OCI-LY7 (cell line): Measurements from ENCODE around the gene GPR31. TPM values are rescaled to one million over a fixed set of nuclear protein-coding genes. Genes with fewer than 3 reads are reported as not detected.

Source experiments
- BruUV-seq: library from RNA; stranded (reverse); fragments of 400-500 nt; replicated peaks from 2 replicates; lab custom pipeline; 2021; lab: Mats Ljungman, UMichigan
- CTCF ChIA-PET: fragments of 300-600 bp; sonication (Branson Sonifier 250); formaldehyde crosslinking; loops from one replicate; lab custom pipeline; 2022; ENCODE audit warnings: antibody characterized with exemption; ENCODE audit not compliant: unreplicated experiment; lab: Charles Lee
- POLR2A ChIA-PET: fragments of 300-600 bp; sonication (Branson Sonifier 250); formaldehyde crosslinking; loops from one replicate; lab custom pipeline; 2022; ENCODE audit warnings: antibody characterized with exemption; lab: Charles Lee
- DNase-seq: peaks from one replicate; pipeline ENCODE4 v3.0.0-alpha.2; 2015; ENCODE audit warnings: low spot score
- H2AFZ ChIP-seq: fragments of 200-600 bp; sonication (generic), shearing (Covaris generic); 2 replicates; pipeline ENCODE4 v1.6.1; 2014; ENCODE audit warnings: mild to moderate bottlenecking, antibody characterized with exemption, low read length, moderate library complexity
- H3K27ac ChIP-seq: fragments of 200-600 bp; sonication (generic); 2 replicates; pipeline ENCODE4 v1.5.1; 2014; ENCODE audit warnings: mixed run types, low read depth, mild to moderate bottlenecking, moderate library complexity, low read length, inconsistent platforms; ENCODE audit not compliant: poor library complexity, severe bottlenecking
- H3K36me3 ChIP-seq: fragments of 200-600 bp; sonication (generic); 2 replicates; pipeline ENCODE4 v1.6.1; 2014; ENCODE audit warnings: mild to moderate bottlenecking, antibody characterized with exemption, low read length, moderate library complexity, mixed read lengths; ENCODE audit not compliant: insufficient read depth
- H3K4me1 ChIP-seq: fragments of 200-600 bp; sonication (generic); 2 replicates; pipeline ENCODE4 v1.5.1; 2014; ENCODE audit warnings: mild to moderate bottlenecking, low read length; ENCODE audit not compliant: insufficient read depth, poor library complexity, severe bottlenecking
- H3K4me2 ChIP-seq: fragments of 200-600 bp; sonication (generic); 2 replicates; pipeline ENCODE4 v1.6.1; 2014; ENCODE audit warnings: mild to moderate bottlenecking, low read length
- H3K4me3 ChIP-seq: fragments of 200-600 bp; sonication (generic); 2 replicates; pipeline ENCODE4 v1.5.1; 2014; ENCODE audit warnings: mild to moderate bottlenecking, low read depth, low read length; ENCODE audit not compliant: poor library complexity, severe bottlenecking
- H3K79me2 ChIP-seq: fragments of 200-600 bp; sonication (generic); 2 replicates; pipeline ENCODE4 v1.6.1; 2016; ENCODE audit warnings: low read depth, mild to moderate bottlenecking, low read length, moderate library complexity, mixed read lengths; ENCODE audit not compliant: insufficient read depth
- H3K9me2 ChIP-seq: fragments of 200-600 bp; sonication (generic); 2 replicates; pipeline ENCODE4 v1.6.1; 2016; ENCODE audit warnings: mild to moderate bottlenecking, low read length, mixed read lengths; ENCODE audit not compliant: insufficient read depth
- H3K9me3 ChIP-seq: fragments of 200-600 bp; sonication (generic); 2 replicates; pipeline ENCODE4 v1.6.1; 2014; ENCODE audit warnings: mild to moderate bottlenecking, mixed run types, low read length, mixed read lengths
- H4K20me1 ChIP-seq: fragments of 200-600 bp; sonication (generic); 2 replicates; pipeline ENCODE4 v1.6.1; 2014; ENCODE audit warnings: mild to moderate bottlenecking, antibody characterized with exemption, low read length, moderate library complexity, mixed read lengths; ENCODE audit not compliant: insufficient read depth
- CTCF ChIP-seq: fragments of 200-600 bp; sonication (generic); conservative IDR thresholded peaks from 2 replicates; pipeline ENCODE4 v1.5.1; 2014; ENCODE audit warnings: mild to moderate bottlenecking, antibody characterized with exemption, low read length, moderate library complexity, mixed read lengths
- EZH2phosphoT487 ChIP-seq: fragments of 200-600 bp; sonication (generic); IDR thresholded peaks from 2 replicates; pipeline ENCODE4 v1.6.1; 2018; ENCODE audit warnings: low read depth, borderline replicate concordance, mild to moderate bottlenecking, mixed run types, antibody characterized with exemption, low read length, moderate library complexity, mixed read lengths
- intact Hi-C: fragments of 100-400 bp; cut with micrococcal nuclease; formaldehyde crosslinking; loops from one replicate; pipeline ENCODE4 v1.10.0; 2022; ENCODE audit not compliant: unreplicated experiment
- total RNA-seq, 2 experiments: library from RNA; depleted of rRNA in 1 of 2; stranded (reverse); fragments of >200 nt in 1 of 2; shearing (Covaris generic) in 1 of 2; gene quantifications; 2 replicates each; pipeline ENCODE4 v1.2.3, GENCODE V29; 2014 to 2022

Gene GPR31
- total RNA-seq, 2 experiments from 2014 or later, result not detected

GRCh38 chr6:167118006-167118405 is 39.8 kb downstream of the GPR31 start:
- peaks cover 87% of the 10 kb centered on the region for H3K4me1 ChIP-seq
- no peaks in the 10 kb centered on the region for H3K79me2 ChIP-seq
- TF ChIP-seq CTCF (no peak), EZH2phosphoT487 (no peak)
- intact Hi-C loops, result no loop called here
- H4K20me1 ChIP-seq, result no peaks in the 10 kb centered on the region
- H3K27ac ChIP-seq, result no peak overlapping the region
- no peaks in the 10 kb centered on the region for H3K36me3 ChIP-seq
- POLR2A ChIA-PET, result interaction anchor here (0.5 to 8.0 kb wide), 4 partner anchors 20 to 156 kb away, joined by 3 to 96 read pairs (median 4); no protein-coding TSS in a partner anchor
- no peaks in the 10 kb centered on the region for H3K9me3 ChIP-seq
- no peak overlapping the region for H3K4me3 ChIP-seq
- peak overlapping the region; percentile 63; the same call in 1 of the 2 replicates for H3K4me2 ChIP-seq
- DNase-seq, result no peak
- BruUV-seq, result no TSS peak
- H2AFZ ChIP-seq, result no peak overlapping the region
- CTCF ChIA-PET, result no interaction called here
- no peaks in the 10 kb centered on the region for H3K9me2 ChIP-seq

DNA sequence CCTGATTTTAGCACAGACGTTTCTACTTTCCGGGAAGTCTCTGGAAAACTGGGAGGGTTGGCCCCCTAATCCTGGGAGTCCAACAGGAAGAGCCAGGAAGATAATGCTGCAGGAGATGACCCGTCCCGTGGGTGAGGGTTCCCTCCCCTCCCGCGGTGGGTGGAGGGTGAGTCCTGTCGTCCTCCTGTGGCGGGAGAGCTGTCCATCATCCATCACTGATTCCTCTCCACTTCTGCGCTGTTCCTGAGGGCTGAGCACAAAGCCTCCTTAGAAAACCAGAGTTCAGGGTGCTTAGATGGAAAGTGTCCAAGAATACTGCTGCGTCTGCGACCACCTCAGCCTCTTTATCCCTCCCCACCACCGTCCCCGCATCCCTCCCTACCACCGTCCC is 40.9 kb downstream of the GPR31 start:
- POLR2A ChIA-PET, result interaction anchor here (0.6 to 0.9 kb wide), 3 partner anchors 16 to 34 kb away, joined by 3 read pairs; no protein-coding TSS in a partner anchor

More for the DNA sequence above, 40.9 kb downstream of the GPR31 start:
- Histone ChIP-seq H3K4me2 (no peak overlapping the region), H3K4me3 (no peak overlapping the region), H3K79me2 (no peaks in the 10 kb centered on the region), H4K20me1 (no peaks in the 10 kb centered on the region), H3K27ac (no peak overlapping the region), H3K36me3 (no peaks in the 10 kb centered on the region), H2AFZ (no peak overlapping the region), H3K9me2 (no peaks in the 10 kb centered on the region), H3K4me1 (peaks cover 86% of the 10 kb centered on the region), H3K9me3 (no peaks in the 10 kb centered on the region)
- TF ChIP-seq EZH2phosphoT487 (no peak), CTCF (no peak)
- DNase-seq, result no peak
- BruUV-seq, result no TSS peak
- CTCF ChIA-PET, result no interaction called here
- intact Hi-C loops, result no loop called here
